Hematopoietic multipotent progenitor cell treated with erythropoietin and hydrocortisone succinate and interleukin-3 and kit ligand, for 8 days (in vitro differentiated cells): ENCODE data around the gene KCNQ2.

ENCODE experiments used
- DNase-seq: peaks from one replicate; pipeline ENCODE4 v3.0.0-alpha.2; 2015

The KCNQ2 gene

DNA sequence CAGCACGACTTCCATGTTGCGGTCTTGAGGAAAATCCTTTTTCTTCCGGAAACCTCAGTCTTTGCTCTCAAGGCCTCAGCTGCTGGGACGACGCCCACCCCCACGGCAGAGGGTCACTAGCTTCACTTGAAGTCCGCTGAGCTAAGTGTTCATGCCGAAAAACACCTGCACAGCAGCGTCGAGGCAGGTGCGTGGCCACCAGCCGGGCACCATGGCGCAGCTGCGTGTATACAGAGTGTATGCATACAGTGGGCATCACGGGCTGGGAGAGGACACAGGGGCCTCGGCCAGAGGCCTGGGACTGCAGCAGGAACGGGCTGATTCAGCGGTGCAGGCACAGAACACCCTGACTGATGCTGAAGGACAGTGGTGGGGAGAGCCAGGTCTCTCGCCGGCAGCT is 20.1 kb downstream of the KCNQ2 start:
- no peak for DNase-seq

DNA sequence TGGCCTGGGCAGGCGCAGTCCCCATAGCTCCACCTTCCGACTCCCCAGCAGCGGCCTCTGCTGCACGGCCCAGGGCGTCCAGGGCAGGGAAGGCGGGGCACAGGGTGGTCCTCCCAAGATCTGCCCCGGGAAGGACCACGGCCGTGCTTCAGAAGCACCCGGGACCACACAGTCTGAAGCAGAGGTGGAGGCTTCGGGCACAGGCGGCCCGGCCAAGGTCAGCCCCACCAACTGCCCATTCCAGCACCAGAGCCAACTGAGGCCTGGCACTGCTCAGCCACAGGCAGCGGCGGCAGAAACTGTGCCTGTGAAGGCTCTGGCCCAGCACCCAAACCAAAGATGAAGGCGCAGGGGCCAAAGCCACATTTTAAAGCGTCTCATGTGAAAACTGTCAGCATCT is 20.6 kb downstream of the KCNQ2 start:
- DNase-seq: no peak

DNA sequence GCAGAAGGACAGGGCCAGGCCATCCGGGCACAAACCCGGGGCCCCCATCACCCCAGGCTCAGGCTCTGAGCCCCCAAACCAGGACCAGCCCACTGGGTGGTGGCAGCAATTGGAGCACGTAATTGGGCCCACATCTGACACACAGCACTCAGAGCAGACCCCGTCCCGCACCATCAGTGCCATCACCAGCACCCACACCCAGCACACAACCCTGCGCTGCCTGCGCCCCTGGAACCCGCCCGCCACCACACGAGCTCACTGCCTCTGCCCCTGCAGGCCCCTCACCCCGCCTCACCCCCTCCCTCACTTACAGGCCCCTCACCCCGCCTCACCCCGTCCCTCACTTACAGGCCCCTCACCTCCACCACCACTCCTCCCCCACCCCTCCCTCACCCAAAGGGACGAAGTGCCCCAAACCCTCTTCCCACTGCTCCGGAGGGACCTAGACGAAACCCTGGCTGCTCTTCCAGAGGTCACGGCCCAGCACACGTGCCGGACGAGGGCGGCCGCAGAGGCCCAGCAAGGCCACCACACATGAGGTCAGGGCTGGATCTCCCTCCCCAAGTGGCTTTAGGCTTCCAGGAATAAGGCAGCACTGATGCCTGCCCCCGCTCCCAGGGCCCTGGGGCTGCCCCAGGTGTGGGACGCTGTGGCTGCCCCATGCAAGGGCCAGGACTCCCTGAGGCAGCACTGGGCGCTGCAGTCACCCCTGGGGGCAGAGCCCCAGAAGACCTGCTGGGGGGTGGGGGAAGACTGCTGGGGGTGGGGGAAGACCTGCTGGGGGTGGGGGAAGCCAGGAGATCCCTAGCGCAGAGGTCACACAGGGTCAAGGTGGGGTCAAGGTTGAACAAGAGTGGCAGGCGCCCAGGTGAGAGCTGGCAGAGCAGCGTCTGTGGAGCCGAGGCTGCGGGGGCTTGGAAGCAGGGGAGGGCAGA is 22.4 kb downstream of the KCNQ2 start:
- DNase-seq: no peak

DNA sequence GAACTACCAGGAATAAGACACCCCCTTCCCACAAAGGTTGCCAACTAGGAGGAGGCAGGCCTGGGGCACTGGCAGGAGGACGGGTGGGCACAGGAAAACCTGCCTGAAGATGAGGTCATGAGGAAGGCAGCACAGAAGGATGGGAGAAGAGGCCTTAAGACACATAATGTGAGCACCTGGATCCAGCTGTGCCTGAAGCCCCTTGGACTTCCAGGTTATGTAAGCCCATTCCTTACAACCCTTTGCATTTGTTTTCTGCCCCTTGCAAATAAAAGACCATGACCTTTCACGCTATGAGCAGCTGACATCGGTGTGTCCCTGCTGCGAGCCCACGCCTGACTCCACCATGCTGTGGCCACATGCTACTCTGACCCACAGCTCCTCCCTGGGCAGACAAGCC is 23.4 kb downstream of the KCNQ2 start:
- no peak for DNase-seq

DNA sequence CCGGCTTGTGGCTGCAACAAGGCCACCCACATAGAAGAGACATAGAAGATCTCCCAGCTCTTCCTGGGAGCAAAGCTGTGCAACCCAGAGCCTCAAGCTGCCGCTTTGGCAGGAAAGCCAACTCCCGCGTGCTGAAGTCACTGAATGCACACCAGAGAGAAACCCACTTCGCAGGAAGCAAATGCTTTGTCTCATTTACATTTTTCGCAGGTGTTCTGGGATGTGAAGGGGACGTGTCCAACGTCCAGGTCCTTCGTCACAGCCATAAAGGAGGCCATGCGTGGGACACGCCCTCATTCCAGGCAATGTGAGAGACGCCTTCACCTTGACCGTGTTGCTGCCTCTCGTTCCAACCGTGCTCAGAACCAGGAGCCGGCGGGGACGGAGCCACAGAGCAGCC is 24.4 kb downstream of the KCNQ2 start:
- no peak for DNase-seq

DNA sequence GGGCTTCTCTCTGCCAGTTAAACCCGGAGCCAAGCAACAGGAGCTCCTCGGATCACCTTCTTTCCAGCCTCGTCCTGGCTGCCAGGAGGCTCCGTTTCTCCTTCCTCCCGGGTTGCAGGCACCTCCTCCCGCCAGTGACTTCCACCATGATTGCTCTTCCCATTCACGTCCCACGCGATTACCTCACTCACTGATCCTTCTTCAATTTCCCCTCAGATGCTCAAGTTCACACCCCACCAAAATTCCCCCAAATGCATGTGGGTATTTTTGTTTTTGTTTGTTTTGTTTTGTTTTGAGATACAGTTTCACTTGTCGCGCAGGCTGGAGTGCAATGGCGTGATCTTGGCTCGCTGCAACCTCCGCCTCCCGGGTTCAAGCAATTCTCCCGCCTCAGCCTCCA is 25.1 kb downstream of the KCNQ2 start:
- DNase-seq: no peak

DNA sequence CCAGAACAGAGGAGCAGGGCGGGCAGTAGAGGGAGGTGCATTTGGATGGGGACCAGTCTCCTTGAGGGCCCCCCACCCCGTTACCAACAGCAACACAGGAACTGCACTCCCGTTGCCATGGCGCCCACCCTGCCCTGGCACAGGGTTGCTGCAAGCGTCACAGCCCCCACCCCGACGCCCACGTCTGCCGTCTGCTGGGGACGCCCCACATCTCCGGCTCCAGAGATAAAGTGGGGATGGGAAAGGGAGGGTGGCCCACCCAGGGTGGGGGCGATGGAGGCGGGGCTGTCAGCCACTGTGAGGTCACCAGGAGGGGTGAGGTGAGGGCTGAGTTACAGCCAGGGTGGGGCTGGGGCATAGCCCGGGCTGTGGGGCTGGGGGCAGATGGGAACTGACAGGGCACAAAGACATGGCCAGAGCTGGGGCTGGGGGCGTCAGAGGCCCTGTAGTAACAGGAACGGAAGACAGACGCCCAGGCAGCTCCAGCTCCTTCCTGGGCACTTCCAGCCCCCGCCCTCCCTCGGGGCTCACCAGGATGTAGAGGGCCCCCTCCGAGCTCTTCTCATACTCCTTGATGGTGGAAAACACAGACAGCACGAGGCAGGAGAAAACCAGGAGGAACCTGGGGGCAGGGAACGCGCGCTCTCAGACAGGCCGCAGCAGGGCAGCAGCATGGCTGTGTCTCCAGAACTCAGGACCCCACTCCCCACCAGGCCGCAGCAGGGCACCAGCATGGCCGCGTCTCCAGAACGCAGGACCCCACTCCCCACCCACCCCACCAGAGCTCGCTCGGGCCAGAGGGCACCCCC is 26.0 kb downstream of the KCNQ2 start:
- DNase-seq: no peak

DNA sequence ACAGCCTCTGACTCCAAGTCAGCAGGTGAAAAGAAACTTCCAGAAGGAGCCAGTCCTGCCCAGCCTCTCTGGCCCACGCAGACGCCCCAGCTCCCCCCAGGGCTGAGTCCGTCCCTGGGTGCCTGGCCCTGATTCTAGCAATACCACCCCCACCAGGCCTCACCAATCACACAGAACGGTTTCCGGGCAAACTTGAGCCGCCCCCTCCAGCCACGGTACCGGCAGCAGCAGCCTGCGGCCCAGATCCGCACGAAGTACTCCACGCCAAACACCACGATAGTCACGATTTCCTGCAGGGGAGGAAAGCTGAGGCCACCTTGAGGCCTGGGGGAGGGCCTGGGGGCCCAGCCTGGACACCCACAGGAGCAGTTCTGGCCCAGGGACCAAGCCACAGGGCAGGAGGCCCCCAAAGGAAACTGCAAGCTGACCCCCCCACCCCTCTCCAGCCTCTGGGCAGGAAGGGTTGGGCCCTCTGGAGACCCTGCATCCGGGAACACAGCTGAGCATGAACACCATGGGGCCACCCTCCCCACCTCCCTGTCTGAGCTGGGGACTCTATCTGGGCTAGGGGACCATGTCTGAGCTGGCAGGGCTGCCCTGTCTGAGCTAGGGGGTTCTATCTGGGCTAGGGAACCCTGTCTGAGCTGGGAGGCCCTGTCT is 27.2 kb downstream of the KCNQ2 start:
- DNase-seq: no peak

DNA sequence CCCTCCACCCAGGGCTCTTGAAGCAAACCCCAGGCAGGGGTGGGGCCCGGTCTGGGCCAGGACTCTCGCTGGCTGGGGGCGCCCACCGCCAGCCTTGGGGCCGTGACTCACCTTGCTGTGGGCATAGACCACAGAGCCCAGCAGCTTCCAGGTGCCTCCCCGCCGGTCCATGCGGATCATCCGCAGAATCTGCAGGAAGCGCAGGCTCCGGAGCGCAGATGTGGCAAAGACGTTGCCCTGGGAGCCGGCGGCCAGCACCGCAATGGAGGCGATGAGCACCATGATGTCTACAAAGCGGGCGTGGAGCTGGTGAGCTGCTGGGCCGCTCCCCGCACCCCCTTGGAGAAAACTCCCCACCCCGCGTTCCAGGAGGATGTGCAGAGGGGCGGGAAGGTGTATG is 27.9 kb downstream of the KCNQ2 start:
- DNase-seq: no peak

DNA sequence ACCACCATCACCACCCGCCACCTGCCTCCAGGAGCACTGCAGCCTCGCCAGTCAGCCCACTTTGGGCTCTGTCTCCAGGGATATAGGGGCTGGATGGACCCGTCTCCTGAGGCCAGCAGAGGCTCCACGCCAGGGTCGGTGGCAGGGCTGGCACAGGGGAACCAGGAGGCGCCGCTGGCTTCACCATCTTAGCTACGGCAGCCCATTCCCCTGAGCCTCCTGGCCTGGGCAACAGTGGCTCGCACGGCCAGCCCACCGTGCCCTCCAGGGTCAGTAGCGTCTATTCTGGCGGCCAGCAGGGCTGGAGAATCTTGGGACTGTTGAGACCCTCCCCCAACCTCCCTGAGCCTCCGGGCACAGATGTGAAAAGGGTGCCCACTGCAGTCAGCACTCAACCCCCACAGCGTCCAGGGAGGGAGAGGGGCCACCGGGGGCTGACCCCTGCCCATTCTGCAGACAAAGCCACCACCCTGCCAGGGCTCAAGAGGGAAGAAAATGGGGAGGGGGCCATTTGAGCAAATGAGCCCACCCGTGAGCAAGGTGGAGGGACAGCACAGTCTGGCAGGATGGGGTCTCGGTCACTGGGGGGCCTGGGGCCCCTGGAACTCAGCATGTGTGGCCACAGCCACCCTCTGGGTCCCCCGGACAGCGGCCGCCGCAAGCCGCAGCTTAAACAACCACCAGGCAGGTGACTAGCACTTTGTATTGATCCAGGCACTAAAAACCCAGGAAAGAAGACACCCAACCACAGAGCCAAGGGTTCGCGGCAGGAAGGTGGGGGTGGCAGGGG is 28.7 kb downstream of the KCNQ2 start:
- DNase-seq: no peak

DNA sequence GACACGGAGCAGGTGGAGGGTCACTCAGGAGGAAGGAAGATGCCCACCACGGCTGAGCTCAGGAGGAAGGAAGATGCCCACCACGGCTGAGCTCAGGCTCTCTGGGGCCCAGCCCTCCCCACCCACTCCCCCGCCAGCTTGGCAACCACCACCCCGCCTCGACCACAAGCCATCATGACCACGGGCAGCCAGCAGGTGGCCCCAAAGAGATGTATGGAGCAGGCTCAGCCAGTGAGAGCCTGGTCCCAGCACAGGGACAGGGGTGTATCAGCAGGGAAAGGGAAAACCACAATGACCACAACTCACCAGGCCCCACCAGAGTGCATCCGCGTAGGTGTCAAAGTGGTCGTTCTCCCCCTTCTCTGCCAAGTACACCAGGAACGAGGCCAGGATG is 30.4 kb downstream of the KCNQ2 start:
- DNase-seq: peak; percentile 52

DNA sequence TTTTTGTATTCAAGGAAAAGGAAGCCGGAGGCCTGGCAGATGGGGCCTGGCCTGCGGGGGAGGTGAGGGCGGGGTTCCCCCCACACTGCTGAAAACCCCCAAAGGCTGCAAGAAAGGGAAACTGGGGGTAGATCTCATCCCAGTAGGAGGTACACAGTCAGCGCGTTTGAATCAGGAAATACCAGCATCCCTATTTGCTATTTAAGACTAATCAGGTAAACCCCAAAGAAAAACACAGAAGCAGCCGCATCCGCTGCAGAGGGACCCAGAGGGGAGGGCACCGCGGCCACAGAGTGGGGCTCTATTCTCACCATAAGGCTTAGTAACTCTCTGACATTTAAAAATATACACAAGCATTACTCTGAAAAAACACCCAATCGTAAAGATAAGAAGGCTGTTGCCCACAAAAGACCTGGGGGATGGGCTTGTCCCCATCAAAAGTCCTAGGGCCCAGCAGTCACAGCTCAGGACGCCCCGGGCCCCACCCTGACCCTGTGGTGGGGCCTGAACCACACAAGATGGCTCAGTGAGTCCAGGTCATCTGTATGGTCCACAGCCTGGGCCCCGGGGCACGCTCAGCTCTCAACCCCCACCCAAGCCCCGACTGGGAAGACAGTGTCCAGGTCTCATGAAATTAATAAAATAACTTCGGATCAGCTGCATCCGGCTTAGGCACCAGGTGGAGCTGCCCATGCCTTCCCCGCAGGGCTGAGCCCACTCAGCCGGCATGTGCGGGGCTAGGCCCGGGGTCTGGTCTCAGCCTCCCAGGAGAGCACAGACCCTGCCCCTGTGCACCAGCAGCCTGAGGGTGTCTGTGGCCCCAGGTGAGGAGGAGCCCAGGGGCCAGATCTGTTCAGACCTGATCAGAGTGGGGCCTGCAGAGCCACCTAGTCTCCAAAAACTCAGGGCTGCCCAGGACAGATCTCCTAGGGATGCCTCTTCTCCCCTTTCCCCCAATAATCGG is 31.0 kb downstream of the KCNQ2 start:
- no peak for DNase-seq

DNA sequence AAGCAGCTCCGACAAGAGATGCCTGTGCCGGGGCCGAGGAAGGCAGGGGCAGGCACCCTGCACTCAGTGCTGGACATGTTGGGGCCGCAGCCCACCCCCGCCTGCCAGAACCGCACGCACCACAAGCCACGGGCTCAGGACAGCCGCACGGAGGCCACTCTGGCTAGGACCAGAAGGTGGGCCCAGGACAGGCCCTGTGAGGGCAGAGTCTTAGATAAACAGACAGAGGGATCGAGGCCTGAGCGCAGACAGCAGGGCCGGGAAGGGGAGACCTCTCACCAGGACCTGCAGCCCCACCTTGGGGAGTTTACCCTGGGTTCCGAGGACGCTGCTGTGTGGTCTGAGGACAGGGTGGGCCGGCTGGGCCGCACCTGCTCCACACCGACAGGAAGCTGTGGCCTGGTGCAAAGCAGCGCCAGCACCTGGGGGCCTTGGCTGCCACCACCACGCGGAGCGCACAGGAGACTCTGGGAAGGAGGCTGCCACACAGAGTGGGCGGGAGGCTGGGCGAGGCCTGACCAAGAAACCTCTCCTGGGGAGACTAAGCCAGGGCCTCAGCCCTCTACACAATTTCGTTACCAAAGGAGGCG is 32.0 kb downstream of the KCNQ2 start:
- no peak for DNase-seq

DNA sequence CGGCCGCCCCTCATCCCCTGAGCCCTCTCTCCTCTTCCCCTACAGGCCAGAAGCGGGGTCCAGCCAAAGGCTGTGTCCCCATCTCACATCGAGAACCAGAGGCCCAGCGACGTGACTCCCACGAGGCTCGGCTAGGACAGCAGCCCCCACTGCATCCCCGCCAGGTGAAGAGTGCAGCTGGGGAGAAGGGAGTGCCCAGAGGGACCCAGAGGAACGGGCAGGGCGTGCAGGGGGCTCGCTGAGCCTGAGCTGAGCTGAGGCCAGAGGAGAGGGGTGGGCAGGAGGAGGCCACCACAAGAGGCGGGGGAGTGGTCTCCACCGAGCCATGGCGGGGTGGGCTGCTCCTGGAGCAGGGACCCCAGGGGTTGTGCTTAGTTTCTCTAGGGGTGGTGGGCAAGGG is 32.6 kb downstream of the KCNQ2 start:
- DNase-seq: no peak

DNA sequence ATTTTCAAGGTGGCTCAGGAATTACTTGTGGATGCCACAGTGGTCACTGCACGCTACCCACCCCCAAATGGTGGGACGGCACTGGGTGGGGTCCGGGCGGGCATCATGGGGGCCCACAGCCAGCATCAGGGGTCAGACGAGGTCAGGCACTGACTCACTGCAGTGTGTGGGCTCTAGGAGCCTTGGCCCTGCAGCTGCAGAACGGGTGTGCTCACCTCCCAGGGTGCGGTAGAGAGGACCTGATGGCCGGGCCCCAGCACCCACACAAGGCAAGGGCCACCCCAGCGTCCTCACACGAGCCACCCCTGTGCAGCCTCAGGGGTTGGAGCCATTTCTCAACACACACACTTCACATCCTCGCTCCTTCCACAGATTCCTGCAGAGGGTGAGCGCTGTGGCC is 34.3 kb downstream of the KCNQ2 start:
- no peak for DNase-seq

DNA sequence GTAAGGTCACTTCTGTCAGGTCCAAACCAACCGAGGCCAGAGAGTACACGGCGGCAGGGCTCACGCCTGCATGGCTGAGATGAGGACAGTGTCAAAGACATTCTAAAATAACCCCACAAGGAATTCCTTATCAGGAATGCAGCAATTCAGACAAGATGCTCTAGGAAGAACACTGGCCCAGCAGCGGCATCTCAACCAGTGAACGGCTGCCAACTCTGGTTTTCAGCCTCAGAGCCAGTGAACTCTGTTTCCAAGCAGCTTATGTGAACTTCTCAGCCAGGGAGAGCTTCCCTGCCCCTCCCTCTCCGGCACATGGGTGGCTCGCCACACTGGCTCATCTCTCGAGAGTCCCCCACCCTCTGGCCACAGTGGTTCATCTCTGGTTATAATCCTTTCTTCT is 36.9 kb downstream of the KCNQ2 start:
- DNase-seq: no peak

DNA sequence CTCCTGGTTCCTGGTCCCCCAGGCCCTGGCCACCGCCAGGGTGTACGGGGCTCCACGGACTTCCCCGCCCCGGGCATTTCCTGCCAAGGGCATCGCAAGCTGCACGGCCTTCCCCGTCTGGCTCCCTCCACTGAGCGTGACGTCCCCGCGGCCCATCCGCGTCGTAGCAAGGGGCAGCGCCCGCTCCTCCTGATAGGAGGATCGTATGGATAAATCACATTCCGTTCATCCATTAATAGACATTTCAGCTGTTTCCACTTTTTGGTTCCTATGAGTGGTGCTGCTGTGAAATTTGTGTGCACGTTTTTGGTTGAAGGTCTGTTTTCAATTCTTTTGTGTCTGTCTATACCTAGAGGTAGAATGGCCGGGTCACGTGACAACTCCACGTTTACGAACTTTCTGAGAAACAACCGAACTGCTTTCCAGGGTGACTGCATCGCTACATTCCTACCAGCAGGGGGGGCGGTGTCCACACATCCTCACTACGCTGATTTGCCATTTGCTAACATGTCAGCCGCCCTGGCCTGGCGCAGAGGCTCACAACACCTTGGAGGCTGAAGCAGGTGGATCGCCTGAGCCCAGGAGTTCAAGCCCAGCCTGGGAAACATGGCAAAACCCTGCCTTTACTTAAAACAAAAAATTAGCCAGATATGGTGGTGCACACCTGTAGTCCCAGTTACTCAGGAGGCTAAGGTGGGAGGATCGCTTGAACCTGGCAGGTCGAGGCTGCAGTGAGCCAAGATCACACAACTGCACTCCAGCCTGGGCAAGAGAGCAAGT is 37.7 kb downstream of the KCNQ2 start:
- peak; percentile 65 for DNase-seq

DNA sequence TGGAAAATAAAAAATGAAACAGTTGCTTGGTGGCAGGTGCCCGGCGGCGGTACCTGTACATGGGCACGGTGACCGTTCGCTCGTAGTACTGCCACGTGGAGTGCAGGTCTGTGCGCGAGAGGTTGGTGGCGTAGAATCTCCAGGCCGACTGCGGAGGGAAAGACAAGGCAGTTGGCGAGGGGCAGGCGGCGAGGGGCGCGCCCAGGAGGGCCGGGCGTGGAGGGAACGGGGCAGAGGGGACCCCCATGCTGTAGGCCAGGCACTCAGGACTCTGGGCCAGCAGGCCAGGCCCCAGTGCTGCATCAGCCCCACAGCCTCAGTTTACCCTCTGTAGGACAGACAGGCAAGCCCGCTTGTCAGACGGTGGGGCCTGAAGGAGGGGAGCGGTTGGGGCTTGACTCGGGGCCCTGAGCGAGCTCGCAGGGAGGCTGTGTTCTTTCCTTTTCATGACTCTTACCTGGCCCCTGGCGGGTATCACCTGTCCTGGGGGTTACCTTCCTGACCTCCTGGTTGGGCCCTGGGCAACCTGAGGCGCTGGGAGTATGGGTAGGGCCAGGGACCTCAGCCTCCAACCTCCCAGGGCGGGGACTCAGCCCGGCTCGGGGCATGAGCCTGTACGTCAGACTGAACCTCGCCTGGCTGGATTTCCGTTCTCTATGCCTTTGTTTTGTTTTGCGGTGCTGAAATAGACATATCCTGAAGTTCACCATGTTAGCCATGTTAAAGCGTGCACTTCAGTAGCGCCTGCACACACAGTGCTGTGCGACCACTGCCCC is 38.5 kb downstream of the KCNQ2 start:
- no peak for DNase-seq

DNA sequence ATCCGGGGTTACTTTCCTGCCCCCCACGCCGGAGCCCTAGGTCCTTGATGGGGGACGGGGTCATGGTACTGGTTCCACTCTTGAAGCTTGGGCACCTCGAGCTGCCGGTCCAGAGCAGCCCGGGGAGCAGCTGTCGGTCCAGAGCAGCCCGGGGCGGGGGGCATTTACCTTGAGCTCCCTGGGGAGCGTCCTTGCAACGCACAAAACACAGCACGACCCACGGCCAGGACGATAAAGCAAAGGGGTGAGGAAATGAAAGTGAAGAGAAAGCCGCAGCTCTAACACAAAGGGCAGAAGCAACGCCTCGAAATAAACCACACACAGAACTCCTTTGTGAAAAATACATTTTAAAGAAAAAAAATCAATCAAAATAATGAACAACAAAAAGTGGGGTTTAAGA is 39.1 kb downstream of the KCNQ2 start:
- no peak for DNase-seq
